ENCODE measurements around the gene ALG1L2.
"Not testable (repeated sequence)": the region's sequence is repeated elsewhere in the genome, so short reads cannot be mapped to it uniquely, and the experiment has no call there.

- not testable (repeated sequence) for TF ChIP-seq EP300 (IDR thresholded peaks at IDR 0.05; ENCODE audit: low read depth); CTCF (IDR thresholded peaks at IDR 0.05)
These were observed 29.3 kb upstream of the ALG1L2 start for GRCh38 chr3:130052366-130052765.
